A673 (cell line): Measurements from ENCODE around the gene EHD4. TPM values are rescaled to one million over a fixed set of nuclear protein-coding genes. Genes with fewer than 3 reads are reported as not detected.

Source experiments
- BruUV-seq: library from RNA; stranded (reverse); fragments of 400-500 nt; replicated peaks from 2 replicates; lab custom pipeline; 2021; lab: Mats Ljungman, UMichigan
- CTCF ChIA-PET: fragments of 300-600 bp; sonication (Branson Sonifier 250); formaldehyde crosslinking; loops from one replicate; lab custom pipeline; 2022; ENCODE audit warnings: antibody characterized with exemption; lab: Charles Lee
- POLR2A ChIA-PET: fragments of 300-600 bp; sonication (Branson Sonifier 250); formaldehyde crosslinking; loops from one replicate; lab custom pipeline; 2022; ENCODE audit warnings: antibody characterized with exemption; ENCODE audit not compliant: low non-redundant PET; lab: Charles Lee
- DNase-seq: peaks from one replicate; pipeline ENCODE4 v3.0.0-alpha.2; 2015; ENCODE audit warnings: low spot score
- H3K27ac ChIP-seq: fragments of 200-600 bp; sonication (generic); 2 replicates; pipeline ENCODE4 v1.5.1; 2016; ENCODE audit warnings: mixed run types, low read depth, mild to moderate bottlenecking, mixed read lengths, antibody characterized with exemption, low read length; ENCODE audit not compliant: poor library complexity, severe bottlenecking
- H3K27me3 ChIP-seq: fragments of 200-600 bp; sonication (generic); replicated peaks from 2 replicates; pipeline ENCODE4 v1.6.1; 2017; ENCODE audit warnings: mixed run types, low read depth, mild to moderate bottlenecking, mixed read lengths, antibody characterized with exemption, low read length; ENCODE audit not compliant: insufficient read depth, poor library complexity
- H3K36me3 ChIP-seq: fragments of 200-600 bp; sonication (generic); 2 replicates; pipeline ENCODE4 v1.6.1; 2016; ENCODE audit warnings: mixed run types, mild to moderate bottlenecking, mixed read lengths, antibody characterized with exemption, low read length; ENCODE audit not compliant: insufficient read depth, poor library complexity, severe bottlenecking
- H3K4me1 ChIP-seq: fragments of 200-600 bp; sonication (generic); 2 replicates; pipeline ENCODE4 v1.6.1; 2017; ENCODE audit warnings: mixed run types, mild to moderate bottlenecking, mixed read lengths, antibody characterized with exemption, low read length; ENCODE audit not compliant: insufficient read depth, poor library complexity, severe bottlenecking
- H3K4me3 ChIP-seq: fragments of 200-600 bp; sonication (generic); 2 replicates; pipeline ENCODE4 v1.5.1; 2016; ENCODE audit warnings: low read depth, mixed run types, mild to moderate bottlenecking, mixed read lengths, low read length; ENCODE audit not compliant: poor library complexity, severe bottlenecking
- H3K9me3 ChIP-seq: fragments of 200-600 bp; sonication (generic); 2 replicates; pipeline ENCODE4 v1.6.1; 2016; ENCODE audit warnings: mixed run types, low read depth, mild to moderate bottlenecking, mixed read lengths, antibody characterized with exemption, low read length; ENCODE audit not compliant: poor library complexity, severe bottlenecking
- EZH2 ChIP-seq: fragments of 200-600 bp; sonication (generic); IDR thresholded peaks from 2 replicates; pipeline ENCODE4 v1.6.1; 2017; ENCODE audit warnings: borderline replicate concordance, low read depth, mild to moderate bottlenecking, mixed read lengths, antibody characterized with exemption, low read length; ENCODE audit not compliant: poor library complexity, severe bottlenecking
- intact Hi-C: fragments of 100-400 bp; cut with micrococcal nuclease; formaldehyde crosslinking; loops from one replicate; pipeline ENCODE4 v1.10.0; 2022; ENCODE audit not compliant: unreplicated experiment
- microRNA-seq: library from miRNA; unstranded; fragments of <30 nt; microRNA quantifications from one replicate; pipeline ENCODE4 v1.2.0, GENCODE V29; 2021
- total RNA-seq: library from RNA; stranded (reverse); gene quantifications from 2 replicates; pipeline ENCODE4 v1.2.3, GENCODE V29; 2021
- TF ChIP-seq, protein P1 (sequence below): fragments of 300-800, 200-600 bp; sonication (generic); conservative IDR thresholded peaks from 2 replicates; pipeline ENCODE4 v1.5.1; 2017; ENCODE audit warnings: low read depth, mild to moderate bottlenecking, antibody characterized with exemption, low read length, moderate library complexity, mixed read lengths

Gene EHD4
- total RNA-seq, 1 experiment from 2014 or later = 29.4 TPM

DNA sequence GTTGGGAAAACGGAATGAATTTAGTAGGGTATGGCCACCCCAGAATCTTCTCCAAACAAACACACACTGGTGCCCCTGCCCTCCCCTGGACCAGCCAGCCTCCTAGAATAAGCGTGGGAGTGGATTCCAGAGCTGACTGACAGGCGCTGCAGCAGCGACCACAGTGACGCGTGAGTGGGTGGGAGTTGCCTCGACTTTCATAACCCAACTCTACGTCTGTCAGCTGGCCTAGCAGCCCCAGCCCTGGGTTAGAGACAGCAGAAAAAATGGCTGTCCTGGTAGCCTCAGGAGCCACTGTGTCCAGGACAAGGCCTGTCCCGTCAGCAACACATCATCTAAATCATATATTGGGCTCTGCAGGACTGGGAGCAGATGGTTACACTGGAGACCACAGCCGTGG, 123.7 kb downstream of the EHD4 start:
- CTCF ChIA-PET = no interaction called here
- intact Hi-C loops = no loop called here
- POLR2A ChIA-PET = no interaction called here

DNA sequence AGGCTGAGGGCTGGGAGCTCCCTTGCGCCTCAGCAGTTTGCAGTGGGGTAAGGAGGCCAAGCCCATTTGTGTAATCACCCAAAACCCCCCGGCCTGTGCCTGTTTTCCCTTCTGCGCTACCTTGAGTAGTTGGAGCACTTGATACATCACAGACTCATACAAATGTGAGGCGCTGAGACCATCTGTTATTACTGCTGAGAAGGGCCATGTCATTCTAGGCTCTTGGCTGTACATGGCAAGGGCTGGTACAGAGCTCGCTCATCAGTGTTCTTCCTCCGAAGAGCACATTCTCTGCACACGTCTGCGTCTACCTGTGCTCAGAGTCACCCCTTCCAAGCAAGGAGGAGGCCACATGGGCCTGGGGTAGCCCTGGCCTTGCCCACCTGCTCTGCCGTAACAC, 124.4 kb downstream of the EHD4 start:
- no peak for TF ChIP-seq EZH2
- TF ChIP-seq, protein P1, sequence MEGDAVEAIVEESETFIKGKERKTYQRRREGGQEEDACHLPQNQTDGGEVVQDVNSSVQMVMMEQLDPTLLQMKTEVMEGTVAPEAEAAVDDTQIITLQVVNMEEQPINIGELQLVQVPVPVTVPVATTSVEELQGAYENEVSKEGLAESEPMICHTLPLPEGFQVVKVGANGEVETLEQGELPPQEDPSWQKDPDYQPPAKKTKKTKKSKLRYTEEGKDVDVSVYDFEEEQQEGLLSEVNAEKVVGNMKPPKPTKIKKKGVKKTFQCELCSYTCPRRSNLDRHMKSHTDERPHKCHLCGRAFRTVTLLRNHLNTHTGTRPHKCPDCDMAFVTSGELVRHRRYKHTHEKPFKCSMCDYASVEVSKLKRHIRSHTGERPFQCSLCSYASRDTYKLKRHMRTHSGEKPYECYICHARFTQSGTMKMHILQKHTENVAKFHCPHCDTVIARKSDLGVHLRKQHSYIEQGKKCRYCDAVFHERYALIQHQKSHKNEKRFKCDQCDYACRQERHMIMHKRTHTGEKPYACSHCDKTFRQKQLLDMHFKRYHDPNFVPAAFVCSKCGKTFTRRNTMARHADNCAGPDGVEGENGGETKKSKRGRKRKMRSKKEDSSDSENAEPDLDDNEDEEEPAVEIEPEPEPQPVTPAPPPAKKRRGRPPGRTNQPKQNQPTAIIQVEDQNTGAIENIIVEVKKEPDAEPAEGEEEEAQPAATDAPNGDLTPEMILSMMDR = no peak
- DNase-seq = no peak
- POLR2A ChIA-PET = no interaction called here
- Histone ChIP-seq H3K27me3 (no peaks in the 10 kb centered on the region), H3K4me3 (no peak overlapping the region), H3K9me3 (no peaks in the 10 kb centered on the region), H3K27ac (no peak overlapping the region), H3K36me3 (peaks cover 9% of the 10 kb centered on the region), H3K4me1 (no peaks in the 10 kb centered on the region)
- CTCF ChIA-PET = no interaction called here
- BruUV-seq = no TSS peak
- intact Hi-C loops = no loop called here

More for the DNA sequence above, 123.7 kb downstream of the EHD4 start:
- TF ChIP-seq, protein P1 = no peak
- TF ChIP-seq EZH2 = no peak
- Histone ChIP-seq H3K4me3 (no peak overlapping the region), H3K4me1 (no peaks in the 10 kb centered on the region), H3K9me3 (no peaks in the 10 kb centered on the region), H3K36me3 (peaks cover 9% of the 10 kb centered on the region), H3K27me3 (no peaks in the 10 kb centered on the region), H3K27ac (no peak overlapping the region)
- no TSS peak for BruUV-seq
- DNase-seq = no peak

DNA sequence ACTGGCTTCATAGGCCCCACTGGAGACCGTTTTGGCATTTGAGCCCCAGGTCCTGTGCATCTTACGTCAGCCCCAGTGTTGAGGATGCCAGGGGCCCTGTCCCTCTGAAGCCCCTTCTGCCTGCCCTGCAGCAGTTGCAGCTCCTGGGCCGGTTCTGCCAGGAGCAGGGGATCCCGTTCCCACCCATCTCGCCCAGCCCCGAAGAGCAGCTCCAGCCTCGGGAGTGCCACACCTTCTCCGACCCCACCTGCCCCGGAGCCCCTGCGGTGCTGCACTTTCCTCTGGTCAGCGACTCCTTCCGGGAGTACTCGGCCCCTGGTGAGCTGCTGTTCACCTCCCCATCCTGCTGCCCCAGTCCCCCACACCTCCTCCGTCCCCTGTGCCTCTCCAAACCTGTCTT, 125.2 kb downstream of the EHD4 start:
- POLR2A ChIA-PET = no interaction called here

More for the DNA sequence above, 125.2 kb downstream of the EHD4 start:
- BruUV-seq = no TSS peak
- H3K4me1 ChIP-seq = no peaks in the 10 kb centered on the region
- CTCF ChIA-PET = no interaction called here
- no peaks in the 10 kb centered on the region for H3K27me3 ChIP-seq
- peaks cover 9% of the 10 kb centered on the region for H3K36me3 ChIP-seq
- intact Hi-C loops = no loop called here
- no peak for DNase-seq
- no peak for TF ChIP-seq EZH2
- TF ChIP-seq, protein P1 = no peak
- no peaks in the 10 kb centered on the region for H3K9me3 ChIP-seq
- H3K27ac ChIP-seq = no peak overlapping the region
- no peak overlapping the region for H3K4me3 ChIP-seq

Small RNA genes within 50 kb of the gene (microRNA-seq; reads per million reads assigned to microRNA genes)
- gene MIR4310 = not detected

Other genes starting within 250 kb of the EHD4 start
- 29.3 and 30.7 TPM in 2 replicates for gene MAPKBP1, start 198.1 kb downstream of the EHD4 start, total RNA-seq
- gene JMJD7, start 144.5 kb downstream of the EHD4 start, total RNA-seq = 18.3 and 18.8 TPM in 2 replicates
- gene PLA2G4B, start 133.7 kb downstream of the EHD4 start, total RNA-seq = 7.4 and 12.0 TPM in 2 replicates
- gene SPTBN5, start 78.5 kb downstream of the EHD4 start, total RNA-seq = 2.4 and 3.2 TPM in 2 replicates
- not detected in 2 replicates for gene PLA2G4E, start 48.5 kb upstream of the EHD4 start, total RNA-seq
- not detected in 2 replicates for gene PLA2G4D, start 122.0 kb upstream of the EHD4 start, total RNA-seq
- gene PLA2G4F, start 184.1 kb upstream of the EHD4 start, total RNA-seq = not detected in 2 replicates
- gene VPS39, start 235.7 kb upstream of the EHD4 start, total RNA-seq = 46.9 and 47.9 TPM in 2 replicates